ENCODE data around the gene ZNF217.
"Not testable (repeated sequence)": the region's sequence is repeated elsewhere in the genome, so short reads cannot be mapped to it uniquely, and the experiment has no call there.

- TF ChIP-seq CTCF (IDR thresholded peaks at IDR 0.05; ENCODE audit: poor library complexity); EZH2 (IDR thresholded peaks at IDR 0.05; ENCODE audit: borderline replicate concordance); EZH2phosphoT487 (IDR thresholded peaks at IDR 0.05; ENCODE audit: low read depth, severe bottlenecking, unreplicated experiment): not testable (repeated sequence)
Observed at GRCh38 chr20:53593466-53594007, at the start of gene ZNF217.

Data from hepatocyte (in vitro differentiated cells).